K562 (cell line): ENCODE results near the gene JAG2. TPM values are rescaled to one million over a fixed set of nuclear protein-coding genes. Genes with fewer than 3 reads are reported as not detected.

Experiments
- ATAC-seq: fragments of 200-7000 bp; cut with Tn5 transposase; 3 replicates; pipeline ENCODE4 v1.9.1; 2020; ENCODE audit warnings: moderate library complexity
- BruUV-seq: library from RNA; stranded (reverse); fragments of 400-500 nt; replicated peaks from 2 replicates; lab custom pipeline; 2021; lab: Mats Ljungman, UMichigan
- CTCF ChIA-PET: fragments of 300-600 bp; formaldehyde crosslinking; extraction: SDS; loops from one replicate; lab custom pipeline; 2021; ENCODE audit warnings: low intra/inter-chr PET ratio; lab: Yijun Ruan, JAX
- POLR2A ChIA-PET: fragments of 300-600, 350-650 bp; sonication (Branson Sonifier 250); formaldehyde crosslinking; extraction: SDS; loops from one replicate; lab custom pipeline; 2021; ENCODE audit warnings: antibody characterized with exemption, inconsistent platforms; lab: Yijun Ruan, JAX
- DNase-seq, 4 experiments: peaks; one replicate each; pipeline versions ENCODE4 v3.0.0 to v3.0.0-alpha.2; 2011 to 2018; ENCODE audit warnings: low spot score in 3 of 4, mixed read lengths in 3 of 4; ENCODE audit errors: extremely low read depth in 1 of 4
- FAIRE-seq: peaks from 2 replicates; lab custom pipeline; 2011; peaks lifted over from hg19 to GRCh38; lab: Jason Lieb, UNC
- H2AFZ ChIP-seq: 2 replicates; pipeline ENCODE4 v1.6.0; 2011; ENCODE audit warnings: low read depth, low read length, control low read depth, inconsistent platforms
- H3K27ac ChIP-seq: fragments of 200-600 bp; 3 replicates; pipeline ENCODE4 v1.8.0; 2011; ENCODE audit warnings: low read depth, mild to moderate bottlenecking, control low read depth, inconsistent platforms, low read length, moderate library complexity, mixed read lengths; ENCODE audit errors: extremely low read depth
- H3K27me3 ChIP-seq, 2 experiments: fragments of 300-600 bp in 1 of 2; 2 replicates in 1 of 2; 3 replicates in 1 of 2; pipeline versions ENCODE4 v1.6.0 to v1.8.0; 2011; ENCODE audit warnings: inconsistent platforms in 2 of 2, low read length in 2 of 2, mild to moderate bottlenecking in 1 of 2, mixed read lengths in 1 of 2, moderate library complexity in 1 of 2; ENCODE audit not compliant: control insufficient read depth in 2 of 2, insufficient read depth in 2 of 2
- H3K36me3 ChIP-seq: fragments of 300-600 bp; 3 replicates; pipeline ENCODE4 v1.8.0; 2011; ENCODE audit warnings: mild to moderate bottlenecking, low read length, inconsistent platforms; ENCODE audit not compliant: control insufficient read depth, insufficient read depth
- H3K4me1 ChIP-seq, 2 experiments: fragments of 200-600 bp in 1 of 2; replicated peaks in 1 of 2; 2 replicates in 1 of 2; 3 replicates in 1 of 2; pipeline versions ENCODE4 v1.5.1 to v1.8.0; 2011; ENCODE audit warnings: inconsistent platforms in 2 of 2, low read length in 2 of 2, mild to moderate bottlenecking in 1 of 2, mixed read lengths in 1 of 2, moderate library complexity in 1 of 2; ENCODE audit not compliant: control insufficient read depth in 2 of 2, insufficient read depth in 2 of 2
- H3K4me2 ChIP-seq: 2 replicates; pipeline ENCODE4 v1.6.1; 2011; ENCODE audit warnings: low read length, control low read depth, inconsistent platforms, mixed read lengths; ENCODE audit not compliant: insufficient read depth
- H3K4me3 ChIP-seq: fragments of 200-600 bp; sonication (generic), shearing (Covaris generic); 2 replicates; pipeline ENCODE4 v1.5.1; 2016; ENCODE audit warnings: control low read depth, inconsistent platforms
- H3K79me2 ChIP-seq: fragments of 200-600 bp; 3 replicates; pipeline ENCODE4 v1.8.0; 2011; ENCODE audit warnings: low read length, inconsistent platforms; ENCODE audit not compliant: control insufficient read depth, insufficient read depth
- H3K9ac ChIP-seq, 2 experiments: 2 replicates each; pipeline versions ENCODE4 v1.6.0 to v1.6.1; 2011; ENCODE audit warnings: low read depth in 2 of 2, low read length in 2 of 2, control low read depth in 1 of 2, inconsistent platforms in 1 of 2, mild to moderate bottlenecking in 1 of 2, mixed read lengths in 1 of 2; ENCODE audit not compliant: insufficient read depth in 1 of 2
- H3K9me1 ChIP-seq: one replicate; pipeline ENCODE4 v1.6.0; 2011; ENCODE audit warnings: inconsistent platforms, mild to moderate bottlenecking, low read length, moderate library complexity; ENCODE audit not compliant: control insufficient read depth, insufficient read depth
- H3K9me3 ChIP-seq: replicated peaks from 2 replicates; pipeline ENCODE4 v1.5.1; 2011; ENCODE audit warnings: low read depth, low read length, inconsistent platforms; ENCODE audit not compliant: control insufficient read depth, insufficient read depth
- H4K20me1 ChIP-seq: replicated peaks from 2 replicates; pipeline ENCODE4 v1.6.1; 2011; ENCODE audit warnings: low read length, inconsistent platforms, mixed read lengths; ENCODE audit not compliant: control insufficient read depth, insufficient read depth
- CTCFL ChIP-seq: IDR thresholded peaks from 2 replicates; pipeline ENCODE4 v1.6.1; 2011; ENCODE audit warnings: borderline replicate concordance, low read depth, mild to moderate bottlenecking, moderate library complexity, low read length; ENCODE audit not compliant: insufficient read depth, poor library complexity, severe bottlenecking
- ILF3 ChIP-seq: fragments of 450-650 bp; IDR thresholded peaks from 2 replicates; pipeline ENCODE4 v1.6.1; 2018; ENCODE audit warnings: antibody characterized with exemption, mild to moderate bottlenecking, moderate library complexity, borderline replicate concordance
- RAD21 ChIP-seq, 2 experiments: fragments of 250-450 bp in 1 of 2; fragments of 450-650 bp in 1 of 2; sonication (Bioruptor Pico) in 1 of 2; formaldehyde crosslinking in 1 of 2; IDR thresholded peaks in 1 of 2; conservative IDR thresholded peaks in 1 of 2; 2 replicates each; pipeline versions ENCODE4 v1.4.0 to v1.8.0; 2020 to 2022; ENCODE audit warnings: mild to moderate bottlenecking in 2 of 2, moderate library complexity in 1 of 2
- ZNF239 ChIP-seq: fragments of 250-450 bp; sonication (Bioruptor Pico); IDR thresholded peaks from 2 replicates; pipeline ENCODE4 v1.4.0; 2020; ENCODE audit warnings: mild to moderate bottlenecking
- ZNF507 ChIP-seq: conservative IDR thresholded peaks from 2 replicates; pipeline ENCODE4 v1.6.1; 2017; ENCODE audit warnings: missing genetic modification characterization, missing compliant biosample characterization
- WGBS: fragments of 100-300 bp; shearing (Covaris generic); methylation state at CpG from one replicate; pipeline ENCODE4 v1.1.6; 2016; ENCODE audit warnings: low coverage, mixed read lengths; ENCODE audit not compliant: insufficient coverage; ENCODE audit errors: missing lambda C conversion rate; 5-methylcytosine and 5-hydroxymethylcytosine counted together
- in situ Hi-C: fragments of 300-500 bp; cut with MboI; formaldehyde crosslinking; loops from 4 replicates; pipeline ENCODE4 v1.15.0; 2018; ENCODE audit warnings: inconsistent platforms, mixed read lengths
- intact Hi-C: fragments of 100-400 bp; cut with micrococcal nuclease; formaldehyde crosslinking; loops from 2 replicates; pipeline ENCODE4 v1.14.2; 2022
- polyA plus RNA-seq, 8 experiments: library from polyadenylated mRNA; depleted of rRNA in 4 of 8; stranded (reverse) in 5 of 8; unstranded in 3 of 8; fragments of >200 nt; fragmentation: Nextera tagmentation in 2 of 8; fragmentation: Illumina TruSeq in 1 of 8; extraction: Ambion mirVana in 2 of 8; extraction: Trizol in 1 of 8; gene quantifications; 2 replicates each; pipeline versions ENCODE4 v1.2.1 to v1.2.3, GENCODE V29; 2011 to 2014; ENCODE audit warnings: inconsistent platforms in 1 of 8, missing spikeins in 1 of 8
- total RNA-seq, 7 experiments: library from RNA; depleted of rRNA in 6 of 7; stranded (reverse); fragments of >200 nt in 6 of 7; fragmentation: Illumina TruSeq in 2 of 7; extraction: Trizol in 2 of 7; gene quantifications; 2 replicates each; pipeline versions ENCODE4 v1.2.1 to v1.2.3, GENCODE V29; 2011 to 2021; ENCODE audit warnings: low replicate concordance in 1 of 7
- TF ChIP-seq, protein P1 (sequence below), 2 experiments: IDR thresholded peaks in 1 of 2; conservative IDR thresholded peaks in 1 of 2; 2 replicates each; pipeline ENCODE4 v1.6.1; 2016; ENCODE audit warnings: low read depth in 2 of 2, mild to moderate bottlenecking in 1 of 2, missing compliant biosample characterization in 1 of 2, missing genetic modification characterization in 1 of 2, moderate library complexity in 1 of 2

JAG2 gene
- total and polyA plus RNA-seq, 9 of the 15 experiments (the other 6 are each of a cell fraction or from before 2014, with no cell fraction given): 0.25 to 48.4 (median 8.6) TPM

- no peaks in the 10 kb centered on the region for H3K79me2 ChIP-seq
- intact Hi-C loops: loop anchor here (5.0 kb wide), 1 partner anchor 79 kb away; no protein-coding TSS in a partner anchor
- no peaks in the 10 kb centered on the region for H3K9me1 ChIP-seq
- ATAC-seq (peak; percentile 77), DNase-seq (peak; percentile 61 to 71 (median 70)), FAIRE-seq (peak; percentile 19)
- no peak overlapping the region for H3K4me2 ChIP-seq
- H3K27ac ChIP-seq: no peak overlapping the region
- ChIA-PET POLR2A (interaction anchor here (1.0 kb wide), 1 partner anchor 9 kb away, joined by 3 read pairs; no protein-coding TSS in a partner anchor), CTCF (interaction anchor here (0.6 to 2.0 kb wide), 2 partner anchors 144 to 149 kb away, joined by 3 to 15 read pairs; no protein-coding TSS in a partner anchor)
- H3K4me1 ChIP-seq: peaks cover 3 to 75% of the 10 kb centered on the region in 2 experiments; a peak in 3 of 5 replicates
- no peaks in the 10 kb centered on the region for H3K36me3 ChIP-seq
- H3K4me3 ChIP-seq: no peak overlapping the region
- in situ Hi-C loops: loop anchor here (5.0 kb wide), 1 partner anchor 64 kb away; no protein-coding TSS in a partner anchor
- BruUV-seq: no TSS peak
- H3K9ac ChIP-seq: no peak overlapping the region
- no peak overlapping the region for H2AFZ ChIP-seq
- WGBS: 7% methylated on average over 11 of the region's 18 CpGs
- H3K9me3 ChIP-seq: no peaks in the 10 kb centered on the region
- peaks cover 12% of the 10 kb centered on the region; the same call in 1 of the 2 replicates for H4K20me1 ChIP-seq
- peaks cover 0 to 5% of the 10 kb centered on the region in 2 experiments; a peak in 1 of 5 replicates for H3K27me3 ChIP-seq
- TF ChIP-seq ZNF507 (tag) (no peak), ILF3 (no peak), RAD21 (CRISPR knock-in tag; conservative IDR thresholded peaks at IDR 0.05 in 1 of 2, IDR thresholded peaks at IDR 0.05 in 1 of 2) (peak; percentile 39 to 63), ZNF239 (no peak), CTCFL (peak; percentile 76)
- TF ChIP-seq, protein P1, sequence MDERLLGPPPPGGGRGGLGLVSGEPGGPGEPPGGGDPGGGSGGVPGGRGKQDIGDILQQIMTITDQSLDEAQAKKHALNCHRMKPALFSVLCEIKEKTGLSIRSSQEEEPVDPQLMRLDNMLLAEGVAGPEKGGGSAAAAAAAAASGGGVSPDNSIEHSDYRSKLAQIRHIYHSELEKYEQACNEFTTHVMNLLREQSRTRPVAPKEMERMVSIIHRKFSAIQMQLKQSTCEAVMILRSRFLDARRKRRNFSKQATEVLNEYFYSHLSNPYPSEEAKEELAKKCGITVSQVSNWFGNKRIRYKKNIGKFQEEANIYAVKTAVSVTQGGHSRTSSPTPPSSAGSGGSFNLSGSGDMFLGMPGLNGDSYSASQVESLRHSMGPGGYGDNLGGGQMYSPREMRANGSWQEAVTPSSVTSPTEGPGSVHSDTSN (CRISPR knock-in tag; IDR thresholded peaks at IDR 0.05; ENCODE audit: low read depth): no peak
- TF ChIP-seq, protein P1 (tag; conservative IDR thresholded peaks at IDR 0.05; ENCODE audit: low read depth): no peak
These were observed 34.5 kb upstream of the JAG2 start for GRCh38 chr14:105203057-105203531.
